SK-N-SH treated with all-trans-retinoic acid at 6 μM for 48 hours (cell line): ENCODE measurements around the gene TTYH3.

Experiments used
- ATAC-seq: fragments of 200-7000 bp; cut with Tn5 transposase; 3 replicates; pipeline ENCODE4 v1.9.1; 2020; ENCODE audit warnings: mild to moderate bottlenecking, moderate library complexity
- ARNTL ChIP-seq: fragments of 450-650 bp; formaldehyde crosslinking; IDR thresholded peaks from 2 replicates; pipeline ENCODE4 v1.5.0; 2020; ENCODE audit warnings: low read depth, mild to moderate bottlenecking, moderate library complexity, borderline replicate concordance
- BACH2 ChIP-seq: fragments of 250-450 bp; sonication (Bioruptor Pico); IDR thresholded peaks from 2 replicates; pipeline ENCODE4 v1.9.0; 2021; ENCODE audit warnings: mild to moderate bottlenecking, borderline replicate concordance
- CSDC2 ChIP-seq: fragments of 250-450 bp; sonication (Bioruptor Pico); IDR thresholded peaks from 2 replicates; pipeline ENCODE4 v1.5.0; 2020; ENCODE audit warnings: mild to moderate bottlenecking, moderate library complexity
- ESRRG ChIP-seq: fragments of 250-450 bp; sonication (Bioruptor Pico); IDR thresholded peaks from 2 replicates; pipeline ENCODE4 v1.6.1; 2021; ENCODE audit warnings: mild to moderate bottlenecking
- ISL1 ChIP-seq: fragments of 250-450 bp; sonication (Bioruptor Pico); IDR thresholded peaks from 2 replicates; pipeline ENCODE4 v2.1.2; 2022; ENCODE audit warnings: mild to moderate bottlenecking, moderate library complexity
- OSR1 ChIP-seq: fragments of 250-450 bp; sonication (Bioruptor Pico); IDR thresholded peaks from 2 replicates; pipeline ENCODE4 v1.8.0; 2022; ENCODE audit warnings: moderate library complexity, mild to moderate bottlenecking, inconsistent platforms
- PPARA ChIP-seq: fragments of 250-450 bp; sonication (Bioruptor Pico); IDR thresholded peaks from 2 replicates; pipeline ENCODE4 v1.5.0; 2020; ENCODE audit warnings: mild to moderate bottlenecking, borderline replicate concordance
- RARB ChIP-seq: fragments of 250-450 bp; sonication (Bioruptor Pico); IDR thresholded peaks from 2 replicates; pipeline ENCODE4 v1.8.0; 2021; ENCODE audit warnings: mild to moderate bottlenecking, moderate library complexity
- SNAI2 ChIP-seq: fragments of 250-450 bp; sonication (Bioruptor Pico); IDR thresholded peaks from 2 replicates; pipeline ENCODE4 v1.5.0; 2020; ENCODE audit warnings: mild to moderate bottlenecking, moderate library complexity
- TCF4 ChIP-seq: fragments of 250-450 bp; sonication (Bioruptor Pico); IDR thresholded peaks from 2 replicates; pipeline ENCODE4 v1.8.0; 2021; ENCODE audit warnings: mild to moderate bottlenecking, moderate library complexity, borderline replicate concordance
- TOX ChIP-seq: fragments of 250-450 bp; sonication (Bioruptor Pico); IDR thresholded peaks from 2 replicates; pipeline ENCODE4 v1.8.0; 2021; ENCODE audit warnings: mild to moderate bottlenecking, moderate library complexity, borderline replicate concordance
- ZC3H10 ChIP-seq: fragments of 250-450 bp; sonication (Bioruptor Pico); IDR thresholded peaks from 2 replicates; pipeline ENCODE4 v1.5.1; 2021; ENCODE audit warnings: mild to moderate bottlenecking, moderate library complexity
- ZFP3 ChIP-seq: fragments of 250-450 bp; sonication (Bioruptor Pico); IDR thresholded peaks from 2 replicates; pipeline ENCODE4 v1.5.0; 2020; ENCODE audit warnings: mild to moderate bottlenecking, moderate library complexity
- ZFP30 ChIP-seq: fragments of 450-650 bp; formaldehyde crosslinking; IDR thresholded peaks from 2 replicates; pipeline ENCODE4 v1.5.0; 2022; ENCODE audit warnings: mild to moderate bottlenecking, moderate library complexity
- ZNF565 ChIP-seq: fragments of 450-650 bp; formaldehyde crosslinking; conservative IDR thresholded peaks from 2 replicates; pipeline ENCODE4 v1.5.0; 2020; ENCODE audit warnings: low read depth, mild to moderate bottlenecking, moderate library complexity
- ZNF70 ChIP-seq: fragments of 450-650 bp; formaldehyde crosslinking; IDR thresholded peaks from 2 replicates; pipeline ENCODE4 v1.5.0; 2020; ENCODE audit warnings: mild to moderate bottlenecking, moderate library complexity
- ZNF8 ChIP-seq: fragments of 450-650 bp; formaldehyde crosslinking; IDR thresholded peaks from 2 replicates; pipeline ENCODE4 v1.5.0; 2020; ENCODE audit warnings: mild to moderate bottlenecking, moderate library complexity
- TF ChIP-seq, protein P1 (sequence below): fragments of 250-450 bp; sonication (Bioruptor Pico); IDR thresholded peaks from 2 replicates; pipeline ENCODE4 v1.5.1; 2021; ENCODE audit warnings: mild to moderate bottlenecking, moderate library complexity
- TF ChIP-seq, protein P2 (sequence below): fragments of 250-450 bp; sonication (Bioruptor Pico); IDR thresholded peaks from 2 replicates; pipeline ENCODE4 v1.8.0; 2021; ENCODE audit warnings: low read depth, mild to moderate bottlenecking, moderate library complexity, borderline replicate concordance
- TF ChIP-seq, protein P3 (sequence below): fragments of 250-450 bp; sonication (Bioruptor Pico); IDR thresholded peaks from 2 replicates; pipeline ENCODE4 v1.5.0; 2020; ENCODE audit warnings: mild to moderate bottlenecking, moderate library complexity
- TF ChIP-seq, protein P4 (sequence below): fragments of 250-450 bp; sonication (Bioruptor Pico); IDR thresholded peaks from 2 replicates; pipeline ENCODE4 v1.5.1; 2020; ENCODE audit warnings: low read depth, mild to moderate bottlenecking, moderate library complexity

Gene TTYH3

DNA sequence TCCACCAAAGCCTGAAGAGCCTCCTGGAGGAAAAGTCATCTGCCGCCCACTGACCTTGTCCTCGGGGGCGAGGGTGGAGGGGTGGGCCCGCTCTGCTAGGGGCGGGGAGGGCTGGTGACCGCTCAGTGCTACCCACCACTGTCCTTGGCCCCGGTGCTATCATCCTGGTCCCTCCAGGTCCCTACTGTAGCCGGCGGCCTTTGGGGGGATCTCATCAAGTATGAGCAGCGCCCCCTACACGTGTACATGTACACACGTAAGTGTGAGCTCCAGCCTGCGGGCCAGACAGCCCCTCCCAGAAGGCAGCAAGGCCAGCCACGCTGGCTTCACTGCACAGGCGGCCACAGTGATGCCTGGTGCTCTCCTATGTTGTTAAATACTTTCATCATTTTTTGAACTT is 19.6 kb downstream of the TTYH3 start (continued):
- TF ChIP-seq ZFP3 (CRISPR knock-in tag) (no peak), ESRRG (CRISPR knock-in tag) (no peak), ZNF8 (CRISPR knock-in tag) (no peak), TOX (CRISPR knock-in tag) (no peak), ZC3H10 (CRISPR knock-in tag) (no peak), ISL1 (CRISPR knock-in tag) (no peak), BACH2 (CRISPR knock-in tag) (no peak)

DNA sequence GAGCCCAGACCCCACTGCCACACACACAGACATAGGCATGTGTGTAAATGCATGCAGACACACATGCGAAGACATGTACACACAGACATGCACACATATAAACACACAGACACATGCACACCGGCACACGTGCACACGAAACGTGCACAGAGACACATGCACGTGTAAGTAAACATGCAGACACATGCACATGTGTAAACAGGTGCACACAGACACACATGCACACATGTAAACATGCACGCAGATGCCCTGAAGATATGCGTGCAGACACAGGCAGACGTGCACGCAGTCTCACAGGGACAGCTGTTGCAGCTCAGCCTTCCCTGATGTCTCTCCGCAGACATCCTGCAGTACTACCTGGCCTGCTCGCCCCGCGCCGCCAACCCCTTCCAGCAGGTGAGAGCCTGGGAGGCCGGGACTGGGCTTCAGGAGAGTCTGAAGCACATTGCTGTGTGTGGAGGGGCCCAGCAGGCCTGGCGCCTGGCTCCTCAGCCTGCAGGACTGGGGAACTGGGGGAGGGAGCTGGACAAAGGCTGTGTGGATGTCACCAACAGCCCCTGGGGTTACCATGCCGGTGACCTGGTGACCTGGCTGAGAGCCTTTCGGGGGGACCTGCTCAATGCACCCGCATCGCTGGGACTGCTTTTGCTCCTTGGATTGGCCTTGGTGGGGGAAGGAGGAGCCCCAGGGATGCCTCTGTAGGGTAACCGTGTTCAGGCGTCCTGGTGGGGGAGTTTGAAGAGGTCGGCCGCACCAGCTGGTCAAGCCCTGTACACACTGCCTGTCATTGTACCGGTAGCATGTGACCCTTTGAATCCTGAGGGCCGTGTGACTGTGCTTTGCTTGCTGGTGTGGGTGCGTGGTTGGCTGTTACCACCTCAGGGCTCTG is 20.3 kb downstream of the TTYH3 start:
- TF ChIP-seq, protein P1, sequence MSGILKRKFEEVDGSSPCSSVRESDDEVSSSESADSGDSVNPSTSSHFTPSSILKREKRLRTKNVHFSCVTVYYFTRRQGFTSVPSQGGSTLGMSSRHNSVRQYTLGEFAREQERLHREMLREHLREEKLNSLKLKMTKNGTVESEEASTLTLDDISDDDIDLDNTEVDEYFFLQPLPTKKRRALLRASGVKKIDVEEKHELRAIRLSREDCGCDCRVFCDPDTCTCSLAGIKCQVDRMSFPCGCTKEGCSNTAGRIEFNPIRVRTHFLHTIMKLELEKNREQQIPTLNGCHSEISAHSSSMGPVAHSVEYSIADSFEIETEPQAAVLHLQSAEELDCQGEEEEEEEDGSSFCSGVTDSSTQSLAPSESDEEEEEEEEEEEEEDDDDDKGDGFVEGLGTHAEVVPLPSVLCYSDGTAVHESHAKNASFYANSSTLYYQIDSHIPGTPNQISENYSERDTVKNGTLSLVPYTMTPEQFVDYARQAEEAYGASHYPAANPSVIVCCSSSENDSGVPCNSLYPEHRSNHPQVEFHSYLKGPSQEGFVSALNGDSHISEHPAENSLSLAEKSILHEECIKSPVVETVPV (CRISPR knock-in tag): no peak
- TF ChIP-seq, protein P2, sequence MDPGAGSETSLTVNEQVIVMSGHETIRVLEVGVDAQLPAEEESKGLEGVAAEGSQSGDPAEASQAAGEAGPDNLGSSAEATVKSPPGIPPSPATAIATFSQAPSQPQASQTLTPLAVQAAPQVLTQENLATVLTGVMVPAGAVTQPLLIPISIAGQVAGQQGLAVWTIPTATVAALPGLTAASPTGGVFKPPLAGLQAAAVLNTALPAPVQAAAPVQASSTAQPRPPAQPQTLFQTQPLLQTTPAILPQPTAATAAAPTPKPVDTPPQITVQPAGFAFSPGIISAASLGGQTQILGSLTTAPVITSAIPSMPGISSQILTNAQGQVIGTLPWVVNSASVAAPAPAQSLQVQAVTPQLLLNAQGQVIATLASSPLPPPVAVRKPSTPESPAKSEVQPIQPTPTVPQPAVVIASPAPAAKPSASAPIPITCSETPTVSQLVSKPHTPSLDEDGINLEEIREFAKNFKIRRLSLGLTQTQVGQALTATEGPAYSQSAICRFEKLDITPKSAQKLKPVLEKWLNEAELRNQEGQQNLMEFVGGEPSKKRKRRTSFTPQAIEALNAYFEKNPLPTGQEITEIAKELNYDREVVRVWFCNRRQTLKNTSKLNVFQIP (CRISPR knock-in tag): no peak
- TF ChIP-seq, protein P3, sequence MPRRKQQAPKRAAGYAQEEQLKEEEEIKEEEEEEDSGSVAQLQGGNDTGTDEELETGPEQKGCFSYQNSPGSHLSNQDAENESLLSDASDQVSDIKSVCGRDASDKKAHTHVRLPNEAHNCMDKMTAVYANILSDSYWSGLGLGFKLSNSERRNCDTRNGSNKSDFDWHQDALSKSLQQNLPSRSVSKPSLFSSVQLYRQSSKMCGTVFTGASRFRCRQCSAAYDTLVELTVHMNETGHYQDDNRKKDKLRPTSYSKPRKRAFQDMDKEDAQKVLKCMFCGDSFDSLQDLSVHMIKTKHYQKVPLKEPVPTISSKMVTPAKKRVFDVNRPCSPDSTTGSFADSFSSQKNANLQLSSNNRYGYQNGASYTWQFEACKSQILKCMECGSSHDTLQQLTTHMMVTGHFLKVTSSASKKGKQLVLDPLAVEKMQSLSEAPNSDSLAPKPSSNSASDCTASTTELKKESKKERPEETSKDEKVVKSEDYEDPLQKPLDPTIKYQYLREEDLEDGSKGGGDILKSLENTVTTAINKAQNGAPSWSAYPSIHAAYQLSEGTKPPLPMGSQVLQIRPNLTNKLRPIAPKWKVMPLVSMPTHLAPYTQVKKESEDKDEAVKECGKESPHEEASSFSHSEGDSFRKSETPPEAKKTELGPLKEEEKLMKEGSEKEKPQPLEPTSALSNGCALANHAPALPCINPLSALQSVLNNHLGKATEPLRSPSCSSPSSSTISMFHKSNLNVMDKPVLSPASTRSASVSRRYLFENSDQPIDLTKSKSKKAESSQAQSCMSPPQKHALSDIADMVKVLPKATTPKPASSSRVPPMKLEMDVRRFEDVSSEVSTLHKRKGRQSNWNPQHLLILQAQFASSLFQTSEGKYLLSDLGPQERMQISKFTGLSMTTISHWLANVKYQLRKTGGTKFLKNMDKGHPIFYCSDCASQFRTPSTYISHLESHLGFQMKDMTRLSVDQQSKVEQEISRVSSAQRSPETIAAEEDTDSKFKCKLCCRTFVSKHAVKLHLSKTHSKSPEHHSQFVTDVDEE: no peak
- TF ChIP-seq ARNTL (CRISPR knock-in tag): no peak
- TF ChIP-seq, protein P4, sequence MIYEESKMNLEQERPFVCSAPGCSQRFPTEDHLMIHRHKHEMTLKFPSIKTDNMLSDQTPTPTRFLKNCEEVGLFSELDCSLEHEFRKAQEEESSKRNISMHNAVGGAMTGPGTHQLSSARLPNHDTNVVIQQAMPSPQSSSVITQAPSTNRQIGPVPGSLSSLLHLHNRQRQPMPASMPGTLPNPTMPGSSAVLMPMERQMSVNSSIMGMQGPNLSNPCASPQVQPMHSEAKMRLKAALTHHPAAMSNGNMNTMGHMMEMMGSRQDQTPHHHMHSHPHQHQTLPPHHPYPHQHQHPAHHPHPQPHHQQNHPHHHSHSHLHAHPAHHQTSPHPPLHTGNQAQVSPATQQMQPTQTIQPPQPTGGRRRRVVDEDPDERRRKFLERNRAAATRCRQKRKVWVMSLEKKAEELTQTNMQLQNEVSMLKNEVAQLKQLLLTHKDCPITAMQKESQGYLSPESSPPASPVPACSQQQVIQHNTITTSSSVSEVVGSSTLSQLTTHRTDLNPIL (CRISPR knock-in tag): no peak
- no peak for TF ChIP-seq ESRRG (CRISPR knock-in tag)
- no peak for TF ChIP-seq ZNF565 (CRISPR knock-in tag)
- TF ChIP-seq TCF4 (CRISPR knock-in tag): no peak
- TF ChIP-seq ZNF8 (CRISPR knock-in tag): no peak
- no peak for ATAC-seq

DNA sequence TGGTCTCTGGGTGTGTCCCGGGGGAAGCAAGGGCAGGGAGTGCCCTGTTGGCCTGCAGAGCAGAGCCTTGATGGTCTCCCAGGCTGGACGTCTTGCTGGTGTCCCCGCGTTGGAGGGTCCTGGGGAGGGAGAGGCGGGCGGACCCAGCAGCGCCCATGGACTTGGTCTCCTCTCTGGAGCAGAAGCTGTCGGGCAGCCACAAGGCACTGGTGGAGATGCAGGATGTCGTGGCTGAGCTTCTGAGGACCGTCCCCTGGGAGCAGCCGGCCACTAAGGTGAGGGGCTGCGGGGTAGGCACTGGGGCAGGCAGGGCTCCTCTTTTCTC is 20.9 kb downstream of the TTYH3 start:
- ATAC-seq: no peak
- TF ChIP-seq, protein P2 (CRISPR knock-in tag): no peak
- TF ChIP-seq ZNF70 (CRISPR knock-in tag): no peak
- TF ChIP-seq ZNF565 (CRISPR knock-in tag): no peak
- no peak for TF ChIP-seq ISL1 (CRISPR knock-in tag)
- TF ChIP-seq, protein P4 (CRISPR knock-in tag): no peak
- TF ChIP-seq, all 23 proteins: peak for 0

DNA sequence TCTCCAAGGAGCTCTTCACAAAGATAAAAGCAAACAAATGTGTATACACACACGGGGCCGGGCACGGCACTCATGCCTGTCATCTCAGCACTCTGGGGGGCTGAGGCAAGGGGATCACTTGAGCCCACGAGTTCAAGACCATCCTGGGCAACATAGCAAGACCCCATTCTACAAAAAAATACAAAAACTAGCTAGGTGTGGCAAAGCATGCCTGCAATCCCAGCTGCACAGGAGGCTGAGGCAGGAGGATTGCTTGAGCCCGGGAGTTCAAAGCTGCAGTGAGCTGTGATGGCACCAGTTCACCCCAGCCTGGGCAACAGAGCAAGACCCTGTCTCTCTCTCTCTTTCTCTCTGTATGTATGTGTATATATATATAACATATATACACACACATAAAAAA is 22.3 kb downstream of the TTYH3 start:
- ATAC-seq: no peak
- TF ChIP-seq RARB (CRISPR knock-in tag): no peak
- no peak for TF ChIP-seq ARNTL (CRISPR knock-in tag)
- TF ChIP-seq, protein P1 (CRISPR knock-in tag): no peak
- no peak for TF ChIP-seq ZFP30 (CRISPR knock-in tag)
- TF ChIP-seq SNAI2 (CRISPR knock-in tag): no peak
- TF ChIP-seq ESRRG (CRISPR knock-in tag): no peak
- no peak for TF ChIP-seq ISL1 (CRISPR knock-in tag)
- TF ChIP-seq PPARA (CRISPR knock-in tag): no peak
- TF ChIP-seq CSDC2 (CRISPR knock-in tag): no peak
- no peak for TF ChIP-seq OSR1 (CRISPR knock-in tag)
- TF ChIP-seq TCF4 (CRISPR knock-in tag): no peak
- TF ChIP-seq ZC3H10 (CRISPR knock-in tag): no peak
